GM21576 (cell line): ENCODE data around the gene PICK1.
"Not testable (repeated sequence)": the region's sequence is repeated elsewhere in the genome, so short reads cannot be mapped to it uniquely, and the experiment has no call there.

ENCODE experiments used
- ATAC-seq: cut with Tn5 transposase; IDR thresholded peaks from one replicate; pipeline ENCODE4 v1.9.1; 2021; ENCODE audit warnings: mild to moderate bottlenecking, moderate library complexity; ENCODE audit not compliant: unreplicated experiment

PICK1 gene

DNA sequence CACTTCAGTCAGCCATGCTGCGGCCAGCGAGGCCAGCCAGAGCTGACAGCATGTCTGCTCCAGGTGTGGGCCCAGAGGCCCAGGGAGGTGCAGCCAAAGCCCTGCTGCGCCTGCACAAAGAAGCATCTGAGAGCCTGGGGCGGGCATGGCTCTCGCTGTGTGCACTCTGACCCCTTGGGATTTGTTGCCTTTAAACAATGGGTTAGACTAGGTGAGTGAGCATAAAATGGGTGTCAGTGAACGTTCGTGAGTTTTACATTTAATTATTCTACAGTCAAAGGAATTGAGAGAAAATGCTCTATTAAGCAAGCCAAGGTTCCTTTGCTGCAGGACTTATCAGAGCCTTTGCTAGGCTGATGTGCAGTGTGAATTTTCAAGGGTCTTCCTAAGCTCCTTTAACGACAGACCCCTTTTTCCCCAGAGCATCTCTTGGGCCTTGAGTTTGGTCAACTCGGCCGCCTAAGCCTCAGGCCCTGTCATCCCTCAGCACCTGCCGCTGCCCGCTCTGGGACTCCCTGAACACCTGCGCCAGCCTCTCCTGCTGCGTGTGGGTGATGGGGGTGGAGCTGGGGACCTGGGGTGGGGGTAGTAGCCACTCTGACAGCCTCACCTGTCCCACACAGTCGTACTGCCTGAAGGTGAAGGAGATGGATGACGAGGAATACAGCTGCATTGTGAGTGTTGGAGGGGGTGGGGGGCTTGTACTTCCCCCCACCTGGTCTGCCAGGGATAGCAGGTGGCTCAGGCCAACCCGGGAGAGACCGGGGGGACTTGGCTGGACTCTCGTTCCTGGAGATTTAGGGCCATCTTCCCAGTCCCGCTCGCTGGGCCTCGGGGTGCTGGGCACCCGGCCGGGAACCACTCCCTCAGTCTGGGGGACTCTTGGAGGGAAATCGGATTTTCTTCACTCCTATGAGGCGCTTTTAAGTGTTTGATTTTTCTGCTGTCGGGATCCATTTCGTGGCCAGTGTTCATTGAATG lies 16.2 kb downstream of the PICK1 start:
- no peak for ATAC-seq

DNA sequence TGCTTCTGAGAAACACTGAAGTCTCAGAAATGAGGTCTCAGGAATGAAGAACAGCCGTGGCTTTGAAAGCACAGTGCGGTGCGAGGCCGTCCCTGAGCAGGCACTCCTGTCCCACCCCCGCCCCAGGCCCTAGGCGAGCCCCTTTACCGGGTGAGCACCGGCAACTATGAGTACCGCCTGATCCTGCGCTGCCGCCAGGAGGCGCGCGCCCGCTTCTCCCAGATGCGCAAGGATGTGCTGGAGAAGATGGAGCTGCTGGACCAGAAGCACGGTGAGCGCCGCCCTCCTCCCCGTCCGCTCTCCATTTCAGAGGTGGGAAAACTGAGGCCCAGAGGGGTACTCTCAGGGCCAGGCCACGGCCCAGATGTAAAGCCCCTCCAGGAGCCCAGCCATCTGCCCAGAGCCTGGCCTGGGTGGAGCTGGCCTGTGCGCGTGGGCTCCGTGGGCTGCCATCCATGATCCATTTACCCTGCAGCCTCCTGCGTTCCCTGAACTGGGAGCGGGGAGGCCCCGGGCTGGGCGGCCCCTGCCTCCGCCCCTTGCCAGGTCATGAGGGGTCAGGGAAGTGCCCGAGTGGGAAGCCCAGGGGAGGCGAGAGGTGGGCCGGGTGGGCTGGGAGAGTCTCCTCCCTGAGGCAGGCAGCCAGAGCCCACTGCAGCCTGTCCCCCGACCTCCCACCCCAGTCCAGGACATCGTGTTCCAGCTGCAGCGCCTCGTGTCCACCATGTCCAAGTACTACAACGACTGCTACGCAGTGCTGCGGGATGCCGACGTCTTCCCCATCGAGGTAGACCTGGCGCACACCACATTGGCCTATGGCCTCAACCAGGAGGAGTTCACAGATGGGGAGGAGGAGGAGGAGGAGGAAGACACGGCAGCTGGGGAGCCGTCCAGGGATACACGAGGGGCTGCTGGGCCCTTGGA lies 17.2 kb downstream of the PICK1 start:
- ATAC-seq = no peak

DNA sequence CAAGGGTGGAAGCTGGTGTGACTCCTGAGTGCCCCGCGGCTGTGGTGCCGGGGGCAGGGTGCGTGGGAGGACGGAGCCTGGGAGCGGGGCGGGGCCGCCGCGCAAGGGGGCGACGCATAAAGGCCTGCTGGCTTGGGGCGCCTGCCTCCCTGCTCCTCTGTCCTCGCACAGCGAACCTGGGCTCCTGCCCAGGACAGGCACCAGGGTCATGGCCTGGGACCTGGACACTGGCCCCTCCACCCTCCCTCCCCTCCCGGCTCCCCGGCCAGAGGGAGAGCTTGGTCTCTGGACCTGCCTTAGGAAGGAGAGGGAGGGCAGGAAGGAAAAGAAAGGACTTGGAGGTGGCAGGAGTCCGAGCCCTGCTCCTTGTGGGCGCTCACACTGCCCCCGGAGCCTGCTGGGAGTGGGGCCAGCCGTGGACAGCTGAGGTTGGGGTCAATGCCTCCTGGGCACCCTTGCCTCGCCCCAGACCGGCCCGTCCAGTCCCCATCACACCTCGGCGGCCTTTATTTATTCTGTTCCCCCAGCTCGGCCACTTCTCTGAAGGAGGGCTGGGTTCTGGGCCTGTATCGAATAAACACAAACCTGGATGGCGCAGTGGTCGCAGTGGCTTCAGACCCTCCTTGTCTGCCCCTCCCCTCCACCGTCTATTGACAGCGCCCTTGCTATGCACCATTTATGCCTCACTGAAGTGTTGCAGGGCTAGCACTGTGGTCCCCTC lies 18.1 kb downstream of the PICK1 start:
- no peak for ATAC-seq

DNA sequence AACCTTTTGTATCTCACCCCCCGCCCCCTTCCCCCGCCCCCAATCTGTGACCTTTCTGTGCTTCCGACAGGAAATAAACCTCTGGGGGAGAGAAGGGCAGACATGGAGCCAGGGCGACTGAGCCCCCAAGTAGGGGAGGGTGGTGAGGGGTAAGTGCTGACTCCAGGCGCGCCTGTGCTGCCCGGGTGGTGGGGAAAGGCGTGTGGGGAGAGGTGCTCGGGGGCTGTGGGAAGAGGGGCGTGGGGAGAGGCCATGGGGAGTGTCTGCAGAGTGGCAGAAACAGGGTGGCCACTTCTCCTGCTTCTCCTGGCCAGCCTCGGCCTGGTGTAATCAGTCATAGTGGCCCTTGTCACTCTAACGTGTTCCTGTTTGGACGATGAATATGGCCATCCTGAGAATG lies 18.8 kb downstream of the PICK1 start:
- no peak for ATAC-seq

DNA sequence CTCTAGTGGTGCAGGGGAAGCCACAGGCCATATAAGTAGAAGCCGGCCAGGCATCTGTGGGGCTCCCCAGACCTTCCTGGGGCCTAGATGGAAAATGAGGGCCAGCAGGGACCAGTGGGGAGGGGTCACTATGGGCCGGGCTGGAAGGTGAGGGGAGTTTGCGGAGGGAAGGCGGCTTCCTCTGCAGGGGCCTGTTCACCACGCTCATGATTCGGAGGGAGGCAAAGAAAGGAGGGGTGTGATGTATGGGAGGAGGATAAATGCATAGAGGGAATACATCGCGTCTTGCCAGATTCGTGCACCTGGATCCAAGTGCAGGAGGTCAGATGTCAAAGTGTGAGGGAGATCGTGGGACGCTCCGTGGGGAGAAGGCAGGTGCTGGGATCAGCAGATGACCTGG lies 19.9 kb downstream of the PICK1 start:
- ATAC-seq = no peak

DNA sequence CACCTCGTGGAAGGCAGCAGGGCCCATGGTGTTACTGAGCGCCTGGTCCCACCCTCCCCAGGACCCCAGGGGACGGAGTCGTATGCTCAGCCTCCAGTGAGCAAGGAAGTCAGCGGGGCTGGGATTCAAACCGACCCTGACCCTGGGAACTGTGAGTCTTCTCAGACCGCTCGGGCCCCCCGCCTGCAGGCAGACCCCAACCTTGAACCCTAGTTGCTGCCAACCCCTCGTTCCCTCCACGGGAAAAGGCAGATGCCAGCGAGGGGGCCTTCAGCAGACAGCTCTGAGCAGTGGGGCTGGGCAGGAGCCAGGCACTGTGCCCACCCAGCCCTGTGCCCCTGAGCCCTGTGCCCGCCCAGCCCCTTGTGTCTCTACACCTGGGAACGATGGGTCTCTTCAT lies 20.4 kb downstream of the PICK1 start:
- no peak for ATAC-seq

DNA sequence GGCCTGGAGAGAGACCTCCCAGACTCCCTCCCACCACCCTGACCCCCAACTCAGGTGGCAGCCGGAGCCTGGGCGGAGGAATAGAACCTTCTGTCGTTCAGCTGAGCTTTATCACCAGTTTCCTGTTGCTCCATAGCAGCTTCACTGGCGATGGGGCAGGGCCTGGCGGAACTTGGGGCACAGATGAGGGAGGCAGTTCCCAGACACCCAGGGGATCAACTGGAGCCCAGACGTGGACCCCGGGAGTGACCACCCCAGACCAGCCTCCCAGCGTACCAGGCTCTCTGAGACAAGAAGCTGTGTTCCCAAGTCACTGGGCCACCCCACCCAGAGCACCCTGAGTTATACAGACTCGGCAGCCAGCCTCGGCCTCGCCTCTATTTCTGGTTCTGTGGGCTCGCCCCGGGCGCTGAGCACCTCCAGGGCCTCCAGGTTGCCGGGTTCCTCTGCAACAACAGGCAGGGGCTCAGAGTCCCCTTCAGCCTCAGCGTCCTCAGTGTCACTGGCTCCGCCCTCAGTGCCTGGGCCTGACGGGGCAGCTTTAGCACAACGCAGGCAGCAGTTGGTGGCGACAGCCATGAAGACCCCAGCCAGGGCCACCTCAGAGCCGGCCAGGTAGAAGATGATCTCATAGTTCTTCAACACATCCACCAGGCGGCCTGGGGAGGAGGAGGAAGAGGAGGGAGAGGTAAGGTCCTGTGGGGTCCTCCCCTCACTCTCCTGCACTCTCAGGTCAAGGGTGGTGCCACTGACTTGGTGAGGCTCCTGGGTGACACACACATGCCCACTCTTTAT lies 21.0 kb downstream of the PICK1 start:
- no peak for ATAC-seq

DNA sequence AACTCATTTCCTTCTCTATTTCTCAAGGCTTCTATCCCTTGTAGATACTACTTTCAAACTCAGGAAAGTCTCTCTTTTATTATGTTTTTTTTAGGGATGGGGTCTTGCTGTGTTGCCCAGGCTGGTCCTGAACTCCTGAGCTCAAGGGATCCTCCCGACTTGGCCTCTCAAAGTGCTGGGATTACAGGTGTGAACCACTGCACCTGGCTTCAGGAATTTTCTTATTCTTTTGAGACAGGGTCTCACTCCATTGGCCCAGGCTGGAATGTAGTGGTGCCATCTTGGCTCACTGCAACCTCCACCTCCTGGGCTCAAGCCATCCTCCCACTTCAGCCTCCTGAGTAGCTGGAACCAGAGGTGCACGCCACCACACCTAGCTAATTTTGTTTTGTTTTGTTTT lies 22.0 kb downstream of the PICK1 start:
- ATAC-seq = not testable (repeated sequence)

DNA sequence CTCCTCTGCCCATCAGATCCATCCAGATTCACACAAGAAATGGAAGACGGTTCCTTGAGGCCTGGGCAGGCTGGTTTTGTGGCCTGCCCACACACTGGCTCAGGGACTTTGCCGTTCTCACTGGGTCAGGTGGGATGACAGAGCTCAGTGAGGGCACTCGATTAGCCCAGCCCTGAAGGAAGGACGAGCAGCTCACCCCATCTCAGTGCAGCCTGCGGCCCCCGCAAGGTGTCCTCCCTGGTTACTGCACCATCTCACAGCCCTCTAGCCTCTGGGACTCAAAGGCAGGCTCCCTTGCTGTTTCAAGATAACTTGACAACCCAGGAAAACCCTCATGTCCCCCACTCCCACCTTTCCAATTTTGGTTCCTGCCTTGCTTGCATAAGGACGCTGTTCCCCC lies 22.6 kb downstream of the PICK1 start:
- ATAC-seq = no peak

DNA sequence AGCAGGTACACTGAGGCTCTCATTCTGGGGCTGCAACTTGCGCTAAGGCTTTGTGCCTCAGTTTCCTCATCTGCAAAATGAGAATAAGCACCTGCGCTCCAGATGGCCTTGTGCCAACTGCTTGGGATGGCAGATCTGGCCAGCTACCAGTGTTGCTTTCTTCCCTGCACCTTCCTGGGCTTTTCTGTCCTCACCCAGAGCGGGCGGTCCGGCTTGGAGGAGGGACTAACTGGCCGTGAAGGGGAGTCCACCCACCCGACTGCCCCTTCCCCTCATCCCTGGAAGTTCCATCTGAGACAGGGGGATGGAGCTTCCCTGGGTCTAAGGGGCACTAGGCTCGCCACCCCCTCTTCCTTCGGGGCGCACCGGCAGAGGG lies 23.3 kb downstream of the PICK1 start:
- ATAC-seq = no peak

DNA sequence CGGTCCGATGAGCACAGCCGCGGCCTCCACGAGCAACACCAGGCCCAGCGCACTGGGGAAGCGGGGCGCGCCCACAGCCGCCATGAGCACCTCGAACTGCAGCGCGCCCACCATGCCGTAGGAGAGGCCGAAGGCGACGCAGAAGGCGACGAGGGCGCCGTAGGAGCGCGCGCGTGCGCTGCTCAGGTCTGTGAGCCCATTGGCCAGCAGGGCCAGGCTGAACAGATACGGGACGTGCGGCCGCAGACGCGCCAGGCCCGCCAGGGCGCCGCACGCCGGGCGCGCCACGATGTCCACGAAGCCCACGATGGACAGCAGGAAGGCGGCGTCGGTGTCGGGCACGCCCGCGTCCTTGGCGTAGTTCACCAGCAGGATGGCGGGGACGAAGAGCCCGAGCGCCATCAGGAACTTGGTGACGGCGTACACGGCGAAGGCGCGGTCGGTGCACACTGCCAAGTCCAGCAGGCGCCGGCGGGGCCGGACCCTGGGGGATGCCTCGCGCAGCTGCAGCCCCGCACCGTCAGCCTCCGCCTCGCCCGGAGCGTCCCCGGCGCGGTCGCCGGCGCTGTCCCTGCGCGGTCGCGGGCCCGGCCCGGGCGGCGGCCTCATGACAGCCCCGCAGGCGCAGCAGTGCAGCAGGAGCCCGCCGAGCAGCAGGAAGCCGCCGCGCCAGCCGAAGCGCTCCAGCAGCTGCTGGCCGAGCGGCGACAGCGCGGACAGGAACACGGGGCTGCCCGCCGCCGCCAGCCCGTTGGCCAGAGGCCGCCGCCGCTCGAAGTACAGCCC lies 23.8 kb downstream of the PICK1 start:
- ATAC-seq = no peak

DNA sequence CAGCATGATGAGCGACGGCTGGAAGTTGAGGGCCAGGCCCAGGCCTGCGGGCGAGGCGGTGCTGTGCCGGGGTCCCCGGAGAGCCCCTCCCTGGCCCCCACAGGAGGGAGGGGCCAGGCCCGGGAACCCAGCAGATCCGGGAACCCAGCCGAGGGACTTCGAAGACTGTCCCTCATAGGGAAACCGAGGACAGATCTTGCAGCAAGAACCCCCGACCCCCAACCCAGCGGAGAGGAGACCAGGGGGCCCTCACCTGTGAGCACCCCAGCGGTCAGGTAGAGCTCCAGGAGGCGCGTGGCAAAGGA lies 24.4 kb downstream of the PICK1 start:
- no peak for ATAC-seq

DNA sequence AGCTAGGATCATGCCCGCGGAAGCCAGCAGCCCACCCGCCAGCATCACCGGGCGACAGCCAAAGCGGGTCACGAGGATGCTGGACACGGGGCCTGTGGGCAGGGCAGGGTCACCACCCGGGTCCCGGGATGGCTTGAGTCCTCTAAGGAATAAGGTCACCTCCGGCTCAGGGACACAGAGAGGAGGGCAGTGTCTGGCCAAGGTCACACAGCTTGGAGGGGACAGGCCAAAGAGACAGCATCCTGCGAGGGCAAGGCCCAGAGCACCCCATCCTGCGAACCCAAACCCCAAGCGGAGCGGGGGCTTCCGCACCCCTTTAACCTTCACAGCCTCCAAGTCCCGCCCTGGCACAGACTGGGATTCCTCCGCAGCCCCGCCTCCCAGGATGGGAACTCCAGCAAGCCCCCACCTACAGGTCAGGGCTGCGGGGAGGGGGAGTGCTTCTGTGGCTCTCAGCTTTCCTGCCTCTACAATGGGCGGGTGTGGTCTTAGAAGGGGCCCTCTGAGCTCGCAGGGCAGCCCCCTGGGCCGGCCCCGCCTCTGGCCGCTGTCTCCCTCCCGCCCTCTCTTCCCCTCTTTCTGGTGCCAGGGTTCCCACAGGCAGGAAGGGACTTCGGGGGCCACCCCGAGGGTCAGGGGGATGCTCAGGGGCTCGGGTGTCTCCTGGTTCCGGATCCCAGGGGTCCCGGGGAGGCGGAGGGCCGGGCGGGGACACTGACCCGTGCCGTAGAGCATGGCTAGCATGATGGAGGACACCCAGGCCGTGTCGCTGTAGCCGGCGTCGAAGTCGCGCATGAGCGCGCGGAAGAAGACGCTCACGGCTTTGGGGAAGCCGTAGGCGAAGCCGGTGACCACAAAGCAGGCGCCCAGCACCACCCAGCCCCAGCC lies 25.0 kb downstream of the PICK1 start:
- no peak for ATAC-seq

DNA sequence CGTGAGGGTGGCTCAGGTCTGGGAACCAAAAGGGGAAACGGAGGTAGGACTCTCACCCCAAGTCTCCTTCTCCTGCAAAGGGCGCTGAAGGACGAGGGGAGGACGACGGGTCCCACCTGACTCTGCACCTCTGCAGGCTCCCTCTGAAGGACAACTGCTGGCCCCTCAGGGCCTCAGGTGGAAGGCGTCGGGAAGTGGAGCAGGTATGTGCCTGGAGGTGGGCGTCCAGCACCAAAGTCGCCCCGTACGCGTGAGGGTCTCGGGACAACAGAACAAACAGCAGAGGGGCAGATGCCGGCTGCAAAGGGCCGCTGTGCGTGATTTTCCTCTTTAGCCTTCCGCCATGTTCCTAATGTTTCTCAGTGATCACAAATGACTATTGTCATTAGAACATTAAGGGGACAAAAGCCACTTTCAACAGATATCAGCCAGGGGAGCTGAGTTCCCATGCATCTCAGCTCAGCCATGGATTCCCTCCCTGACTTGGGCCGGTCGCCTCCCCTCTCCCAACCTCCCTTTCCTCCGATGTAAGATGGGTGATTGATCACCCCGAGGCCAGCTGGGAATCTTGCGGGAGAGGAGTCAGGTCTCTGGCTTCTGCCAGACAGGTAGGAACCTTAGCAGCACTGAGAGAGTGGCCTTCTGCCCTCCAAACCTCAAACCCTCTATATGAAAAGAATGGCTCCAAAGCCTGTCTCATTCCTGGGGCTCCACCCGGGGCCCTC lies 25.9 kb downstream of the PICK1 start:
- ATAC-seq = no peak

DNA sequence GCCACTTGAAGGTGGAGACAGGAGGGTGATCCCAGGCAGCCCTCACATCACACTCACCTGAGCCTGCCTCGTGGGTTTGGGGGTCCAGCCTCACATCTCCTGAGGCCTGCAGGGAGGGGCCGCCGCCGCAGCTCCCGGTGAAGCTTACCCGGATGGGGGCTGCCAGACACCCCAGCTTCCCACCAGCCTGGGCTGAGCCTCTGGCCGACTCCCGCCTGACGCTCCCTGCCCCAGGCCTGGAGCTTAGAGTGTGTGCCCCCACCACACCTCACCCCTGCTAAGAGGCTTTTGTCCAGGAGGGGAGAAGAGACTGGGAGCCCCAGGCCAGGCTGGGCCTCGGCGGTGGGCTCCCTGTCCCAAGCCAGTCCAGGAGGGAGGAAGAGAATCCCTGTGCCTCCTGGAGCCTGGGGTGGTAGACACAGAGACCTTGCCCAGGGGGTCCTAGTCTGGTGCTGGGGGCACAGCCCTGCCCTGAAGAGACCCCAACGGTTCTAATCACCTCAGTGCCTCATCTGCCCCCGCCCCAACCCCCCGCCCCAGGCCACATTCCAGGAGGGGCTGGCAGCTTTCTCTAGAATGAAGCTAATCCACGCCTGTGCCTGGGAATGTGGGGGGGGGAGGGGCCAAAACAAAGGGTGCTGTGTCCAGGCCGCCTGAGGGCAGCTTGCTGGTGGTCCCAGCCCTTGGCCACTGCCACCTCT lies 26.9 kb downstream of the PICK1 start, which contains the start of gene SLC16A8:
SLC16A8 (minus strand) TSS at position 254 of the 701 bp plus-strand sequence. CDS start 1,311 bp downstream, outside the sequence.
- ATAC-seq = no peak

DNA sequence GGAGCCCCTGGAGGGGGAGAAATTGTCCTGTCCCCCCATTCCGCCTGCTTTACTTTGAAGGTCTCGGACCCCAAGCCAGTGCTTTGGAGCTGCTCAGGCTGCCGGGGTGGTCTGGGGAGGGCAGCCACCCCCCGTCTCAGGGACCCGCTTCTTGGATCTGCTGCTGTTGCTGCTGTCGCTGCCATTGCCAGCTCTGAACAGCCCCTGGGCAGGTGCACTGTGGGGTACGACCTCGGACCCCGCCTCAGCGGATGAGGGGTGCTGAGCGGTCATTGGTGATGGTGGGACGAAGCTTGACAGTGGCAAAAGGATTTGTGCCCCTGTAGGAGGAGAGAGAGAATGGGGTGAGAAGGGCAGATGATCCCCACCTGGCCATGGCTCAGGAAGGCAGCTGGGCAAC lies 27.9 kb downstream of the PICK1 start:
- no peak for ATAC-seq

DNA sequence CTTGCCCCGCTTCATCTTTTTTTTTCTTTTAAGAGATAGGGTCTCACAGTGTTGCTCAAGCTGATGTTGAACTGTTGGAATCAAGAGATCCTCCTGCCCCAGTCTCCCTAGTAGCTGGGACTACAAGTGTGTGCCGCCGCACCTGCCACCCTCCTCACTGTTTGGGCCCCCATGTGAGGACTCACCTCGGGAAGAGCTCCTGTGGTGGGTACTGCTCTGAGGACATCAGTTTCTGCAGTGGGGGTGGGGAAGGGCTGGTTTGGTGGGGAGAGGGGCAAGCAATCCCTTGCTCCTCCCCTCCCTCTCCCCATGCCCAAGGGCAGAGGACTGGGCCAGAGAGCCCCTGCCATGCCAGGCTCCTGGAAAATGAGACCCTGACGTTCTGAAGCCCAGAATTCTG lies 28.3 kb downstream of the PICK1 start:
- no peak for ATAC-seq
